ENCODE measurements around the gene MTF1. TPM values are rescaled to one million over a fixed set of nuclear protein-coding genes. Genes with fewer than 3 reads are reported as not detected.

MTF1 gene
- total and polyA plus RNA-seq, 10 donors = 1.3 to 49.8 (median 11.4) TPM

DNA sequence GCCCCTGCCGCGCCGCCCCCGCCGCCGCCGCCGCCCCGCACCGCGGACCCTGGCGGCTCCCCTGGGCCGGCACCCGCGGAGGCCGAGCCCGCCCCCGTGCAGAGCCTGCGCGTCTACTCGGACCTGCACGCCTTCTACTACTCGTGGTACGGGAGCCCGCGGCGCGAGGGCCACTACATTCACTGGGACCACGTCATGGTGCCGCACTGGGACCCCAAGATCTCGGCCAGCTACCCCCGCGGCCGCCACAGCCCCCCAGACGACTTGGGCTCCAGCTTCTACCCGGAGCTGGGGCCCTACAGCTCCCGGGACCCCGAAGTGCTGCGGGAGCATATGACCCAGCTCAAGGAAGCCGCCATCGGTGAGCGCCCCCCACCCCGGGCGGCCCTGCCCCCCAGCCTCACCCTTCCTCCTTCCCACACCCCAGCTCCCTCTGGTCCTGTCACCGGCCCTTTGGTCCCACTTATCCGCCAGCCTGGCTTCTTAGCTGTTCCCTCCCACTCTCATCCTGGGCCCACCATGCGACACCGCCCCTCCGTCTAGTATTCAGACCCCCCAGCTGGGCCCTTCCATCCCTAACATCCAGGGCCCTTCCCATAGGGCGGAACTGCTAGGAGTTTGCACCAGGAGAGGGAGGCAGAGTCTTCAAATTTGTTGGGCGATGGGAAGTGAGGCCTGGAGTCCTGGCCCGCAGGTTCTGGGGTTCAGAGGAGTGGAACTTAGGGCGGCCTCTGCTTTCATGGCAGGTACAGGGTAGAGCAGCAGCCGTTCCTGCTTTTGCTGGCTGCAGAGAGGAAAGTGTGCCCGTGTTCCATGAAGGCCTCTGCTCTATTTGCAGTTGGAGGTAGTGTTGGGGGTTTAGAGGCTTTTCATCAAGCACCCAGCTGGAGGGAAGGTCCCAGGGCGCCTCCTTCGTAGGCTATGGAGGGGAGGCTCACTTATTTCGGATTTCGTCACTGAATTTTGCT, 64.7 kb downstream of the MTF1 start:
- 10 to 31% (median 14%) methylated on average over 16 to 59 of the region's 59 CpGs for WGBS, 5 donors

GRCh38 chr1:37793773-37794371, 65.5 kb downstream of the MTF1 start, which contains the start of gene MANEAL:
TSS of gene MANEAL (plus strand) at chr1:37793847. CDS start at chr1:37794183, 336 bp downstream.
- Histone ChIP-seq H3K4me1 (peaks cover 6 to 27% (median 20%) of the 10 kb centered on the region in 6 donors), H3K27ac (peak within 1 kb of the TSS in 3 of 8 donors; percentile 10 to 65 (median 31)), H3K9me3 (no peaks in the 10 kb centered on the region), H3K4me3 (peak within 1 kb of the TSS; percentile 33 to 88 (median 56)), H3K36me3 (peaks cover 0 to 6% (median 0%) of the 10 kb centered on the region in 6 donors), H3K27me3 (replicated peaks in 1 of 7) (peaks cover 0 to 50% (median 5%) of the 10 kb centered on the region in 7 donors)
- no peak for TF ChIP-seq CTCF (IDR thresholded peaks at IDR 0.05 in 8 of 11, conservative IDR thresholded peaks at IDR 0.05 in 3 of 11)
- TF ChIP-seq POLR2A (IDR thresholded peaks at IDR 0.05) = no peak
- TF ChIP-seq POLR2AphosphoS5 (IDR thresholded peaks at IDR 0.05) = peak in 2 of 3 donors; percentile 43 to 55
- intact Hi-C loops (cut with DNase I; ENCODE audit: low total_unique reads) = no loop called here
- 0 to 2% (median 1%) methylated on average over 24 to 82 of the region's 82 CpGs for WGBS, 5 donors
- peak; percentile 85 for DNase-seq

More for the DNA sequence above, 64.7 kb downstream of the MTF1 start:
- no peaks in the 10 kb centered on the region for H3K9me3 ChIP-seq
- peaks cover 6 to 27% (median 20%) of the 10 kb centered on the region in 6 donors for H3K4me1 ChIP-seq
- peaks cover 0 to 14% (median 0%) of the 10 kb centered on the region in 6 donors for H3K36me3 ChIP-seq
- H3K27me3 ChIP-seq (replicated peaks in 1 of 7) = peaks cover 0 to 46% (median 5%) of the 10 kb centered on the region in 7 donors
- H3K4me3 ChIP-seq = peak overlapping the region; percentile 18 to 88 (median 56)
- peak overlapping the region in 1 of 8 donors; percentile 65 for H3K27ac ChIP-seq
- intact Hi-C loops (cut with DNase I; ENCODE audit: low total_unique reads) = no loop called here
- no peak for DNase-seq
- TF ChIP-seq POLR2A (IDR thresholded peaks at IDR 0.05) (no peak), CTCF (IDR thresholded peaks at IDR 0.05 in 8 of 11, conservative IDR thresholded peaks at IDR 0.05 in 3 of 11) (no peak), POLR2AphosphoS5 (IDR thresholded peaks at IDR 0.05) (no peak)

- peak overlapping the region in 2 of 8 donors; percentile 31 to 65 for H3K27ac ChIP-seq
- intact Hi-C loops (cut with DNase I; ENCODE audit: low total_unique reads) = no loop called here
- H3K4me1 ChIP-seq = peaks cover 6 to 27% (median 20%) of the 10 kb centered on the region in 6 donors
- WGBS, 5 donors = 34 to 40% (median 35%) methylated on average over 32 to 36 of the region's 36 CpGs
- peaks cover 0 to 5% (median 0%) of the 10 kb centered on the region in 6 donors for H3K36me3 ChIP-seq
- H3K9me3 ChIP-seq = no peaks in the 10 kb centered on the region
- TF ChIP-seq POLR2A (IDR thresholded peaks at IDR 0.05) = no peak
- TF ChIP-seq POLR2AphosphoS5 (IDR thresholded peaks at IDR 0.05) = no peak
- TF ChIP-seq CTCF (IDR thresholded peaks at IDR 0.05 in 8 of 11, conservative IDR thresholded peaks at IDR 0.05 in 3 of 11) = no peak
- H3K27me3 ChIP-seq (replicated peaks in 1 of 7) = peaks cover 0 to 57% (median 5%) of the 10 kb centered on the region in 7 donors
- peak overlapping the region; percentile 33 to 88 (median 56) for H3K4me3 ChIP-seq
- DNase-seq = no peak
These were observed 66.3 kb downstream of the MTF1 start for GRCh38 chr1:37792943-37793686.

All from spleen (tissue), 11 donors.